HG03565 (cell line): ENCODE results near the gene BPIFB1.

Source experiments
- ATAC-seq: cut with Tn5 transposase; IDR thresholded peaks from one replicate; pipeline ENCODE4 v1.9.1; 2021; ENCODE audit warnings: mild to moderate bottlenecking, moderate library complexity; ENCODE audit not compliant: unreplicated experiment

The BPIFB1 gene

DNA sequence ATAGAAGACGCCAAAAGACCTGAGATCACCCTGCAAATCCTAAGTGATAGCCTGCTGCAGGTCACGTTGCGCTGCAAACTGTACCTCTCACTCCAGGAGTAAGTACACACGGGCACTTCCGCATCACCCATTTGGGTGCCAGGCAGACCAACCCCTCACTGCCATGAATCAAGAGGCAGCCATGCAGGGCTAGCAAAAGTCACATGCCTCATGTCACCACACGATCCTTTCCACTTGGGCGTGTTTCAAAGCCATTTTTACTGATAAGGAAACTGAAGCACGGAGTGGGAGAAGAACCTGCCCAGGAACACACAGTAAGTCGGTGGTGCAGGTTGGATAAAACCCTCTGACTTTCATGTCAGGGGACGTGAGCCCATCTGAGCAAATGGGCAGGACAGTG lies 37.0 kb downstream of the BPIFB1 start:
- no peak for ATAC-seq

GRCh38 chr20:33322456-33322855 lies 39.4 kb downstream of the BPIFB1 start:
- no peak for ATAC-seq

DNA sequence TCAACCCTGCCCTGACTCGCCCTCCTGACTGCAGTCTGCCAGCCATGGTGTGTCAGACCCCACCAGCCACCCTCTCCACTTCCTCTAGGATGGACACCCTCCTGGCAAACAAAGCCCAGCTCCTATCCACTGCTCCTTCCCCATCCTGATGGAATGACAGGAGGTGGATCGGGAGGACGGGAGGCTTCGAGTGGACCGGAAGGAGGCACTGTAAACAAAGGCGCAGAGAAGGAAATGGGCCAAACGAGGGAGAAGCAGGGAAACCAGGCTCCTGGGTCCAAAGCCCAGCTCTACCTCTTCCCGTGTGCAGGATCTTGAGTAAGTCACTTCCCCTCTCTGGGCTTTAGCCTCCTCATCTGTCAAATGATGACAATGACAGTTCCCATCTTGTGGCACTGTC lies 40.2 kb downstream of the BPIFB1 start:
- no peak for ATAC-seq

- no peak for ATAC-seq
Observed at GRCh38 chr20:33325350-33325749, 42.3 kb downstream of the BPIFB1 start.

- ATAC-seq = no peak
Observed at GRCh38 chr20:33328157-33329137, 45.4 kb downstream of the BPIFB1 start.

- ATAC-seq = no peak
Observed at GRCh38 chr20:33332905-33333456, 50.0 kb downstream of the BPIFB1 start.

DNA sequence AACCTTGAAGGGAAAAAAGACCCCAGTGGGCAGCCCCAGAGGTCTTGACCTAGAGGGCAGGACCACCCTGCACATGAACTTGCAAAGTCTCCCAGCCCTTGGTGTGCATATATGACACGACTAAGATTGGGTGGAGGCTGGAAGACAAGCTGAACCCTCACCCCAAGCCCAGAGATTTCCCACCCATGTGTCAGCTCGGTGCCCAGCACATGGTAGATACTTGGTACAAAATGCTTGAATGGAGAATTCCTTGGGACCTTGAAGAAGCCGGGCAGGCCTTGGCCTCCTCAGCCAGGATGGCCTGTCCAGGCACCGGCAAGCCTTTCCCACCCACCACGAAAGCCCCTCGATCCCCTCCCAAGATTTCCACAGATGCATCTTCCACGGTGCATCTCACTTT lies 50.6 kb downstream of the BPIFB1 start:
- no peak for ATAC-seq

GRCh38 chr20:33334111-33334510 lies 51.1 kb downstream of the BPIFB1 start:
- ATAC-seq = no peak

DNA sequence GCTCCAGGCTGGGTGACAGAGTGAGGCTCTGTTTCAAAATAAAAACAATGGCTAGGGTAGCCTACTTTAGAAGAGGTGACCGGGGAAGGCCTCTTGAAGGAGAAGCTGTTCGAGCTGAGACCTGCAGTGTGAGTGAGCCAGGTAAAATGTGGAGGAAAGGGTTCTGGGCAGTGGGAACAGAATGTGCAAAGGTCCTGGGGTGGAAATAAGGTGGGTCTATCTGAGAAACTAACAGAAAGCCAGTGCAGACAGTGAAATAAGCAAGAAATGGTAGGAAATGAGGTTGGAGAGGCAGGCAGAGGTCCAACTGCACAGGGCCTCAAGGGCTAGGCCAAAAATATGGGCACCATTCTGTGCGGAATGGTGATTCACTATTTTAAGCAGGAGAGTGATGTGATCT lies 53.4 kb downstream of the BPIFB1 start:
- ATAC-seq = no peak

DNA sequence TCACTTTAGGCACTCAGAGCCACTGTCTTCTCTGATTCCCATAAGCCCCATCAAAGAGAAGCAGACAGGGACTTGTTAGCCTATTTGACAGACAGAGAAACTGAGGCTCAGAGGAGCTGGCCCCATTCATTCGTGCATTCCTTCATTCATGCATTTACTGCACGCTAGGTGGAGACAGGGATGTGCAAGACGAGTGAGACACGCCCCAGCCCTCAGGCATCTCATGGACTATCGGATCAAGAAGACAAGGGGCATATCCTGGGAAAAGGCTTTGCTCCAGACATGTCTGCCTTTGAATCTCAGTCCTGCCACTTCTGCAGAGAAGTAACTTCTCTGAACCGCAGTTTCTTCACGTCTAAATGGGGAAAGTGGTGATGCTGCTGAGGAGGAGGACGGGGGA lies 54.1 kb downstream of the BPIFB1 start:
- ATAC-seq = no peak

DNA sequence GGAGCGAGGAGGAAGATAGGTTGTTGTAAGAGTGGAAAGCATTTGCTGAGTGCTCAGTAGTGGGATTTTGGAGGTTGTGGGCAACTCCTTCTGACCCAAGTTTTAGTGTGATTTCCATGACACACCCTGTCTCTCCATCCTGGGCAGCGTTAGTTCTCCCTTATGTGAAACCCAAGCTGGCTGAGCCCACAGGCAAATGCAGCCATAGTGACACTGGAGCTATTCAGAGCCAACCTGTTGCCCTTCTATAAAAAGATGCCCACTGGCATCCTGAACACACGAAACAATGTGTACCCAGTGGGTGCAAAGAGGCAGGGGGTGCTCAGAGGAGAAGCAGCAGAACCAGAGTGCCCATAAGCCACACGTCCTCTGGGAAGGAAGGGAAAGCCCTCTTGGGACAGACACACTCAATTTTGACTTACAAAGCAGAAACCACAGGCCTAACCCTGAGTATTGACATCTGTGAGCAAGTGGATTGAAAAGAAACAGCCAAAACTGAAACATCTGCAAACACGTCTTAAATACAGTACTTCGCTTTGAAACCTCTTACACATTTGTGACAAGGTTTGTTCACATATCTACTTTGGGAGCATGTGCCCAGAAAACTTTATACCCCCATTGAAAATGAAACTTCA lies 54.6 kb downstream of the BPIFB1 start:
- no peak for ATAC-seq

DNA sequence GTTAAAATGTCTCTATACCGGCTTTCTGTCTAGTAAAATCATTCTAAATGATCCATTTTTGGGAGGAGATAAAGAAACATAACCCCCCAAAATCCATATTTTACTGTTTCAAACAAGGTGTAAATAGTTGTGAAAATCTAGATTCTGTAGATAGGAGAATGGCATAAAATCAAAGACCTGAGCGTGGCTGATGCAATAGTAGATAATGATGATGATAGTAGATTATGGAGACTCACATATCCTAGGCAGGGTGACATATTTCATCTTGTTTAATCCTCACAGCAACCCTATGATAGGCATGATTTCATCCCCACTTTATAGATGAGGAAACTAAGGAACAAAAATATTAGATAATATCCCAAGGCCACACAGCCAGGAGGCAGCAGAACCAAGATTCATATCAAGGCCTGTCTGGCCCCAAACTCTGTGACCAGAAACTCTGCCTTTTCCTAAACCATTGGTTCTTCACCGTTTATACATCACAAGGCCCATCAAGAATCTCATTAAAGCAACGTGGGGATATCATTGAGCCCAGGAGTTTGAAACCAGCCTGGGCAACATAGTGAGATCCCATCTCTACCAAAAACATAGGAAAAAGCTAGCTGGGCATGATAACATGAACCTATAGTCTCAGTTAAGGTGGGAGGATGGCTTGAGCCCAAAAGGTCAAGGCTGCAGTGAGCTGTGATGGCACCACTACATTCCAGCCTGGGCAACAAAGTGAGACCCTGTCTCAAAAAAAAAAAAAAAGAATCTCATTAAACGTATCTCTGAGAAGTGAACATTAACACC lies 55.6 kb downstream of the BPIFB1 start:
- ATAC-seq = no peak

GRCh38 chr20:33339515-33340058 lies 56.6 kb downstream of the BPIFB1 start:
- ATAC-seq = no peak

- no peak for ATAC-seq
Observed at GRCh38 chr20:33343521-33343920, 60.5 kb downstream of the BPIFB1 start.

GRCh38 chr20:33345342-33345741 lies 62.3 kb downstream of the BPIFB1 start:
- no peak for ATAC-seq

- no peak for ATAC-seq
Observed at GRCh38 chr20:33348136-33348937, 65.3 kb downstream of the BPIFB1 start.

DNA sequence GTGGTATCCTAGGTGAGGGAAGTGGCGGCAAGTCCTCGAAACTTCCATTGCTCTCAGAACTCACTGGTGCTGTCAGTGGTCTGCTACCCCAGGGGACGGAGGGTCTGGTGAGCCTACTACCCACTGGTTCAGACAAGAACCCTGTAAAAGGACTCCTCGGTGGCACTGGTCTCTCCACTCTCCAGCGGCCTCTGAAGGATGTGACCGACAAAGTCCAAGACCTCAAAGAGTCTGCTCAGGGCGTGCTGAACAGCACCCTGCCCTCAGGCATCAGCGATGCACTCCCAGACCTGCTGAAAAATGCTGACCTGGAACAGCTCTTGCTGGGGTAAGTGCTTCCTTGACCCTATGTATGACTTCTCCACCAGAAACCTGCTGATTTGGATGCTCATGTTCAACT lies 66.5 kb downstream of the BPIFB1 start:
- ATAC-seq = no peak

DNA sequence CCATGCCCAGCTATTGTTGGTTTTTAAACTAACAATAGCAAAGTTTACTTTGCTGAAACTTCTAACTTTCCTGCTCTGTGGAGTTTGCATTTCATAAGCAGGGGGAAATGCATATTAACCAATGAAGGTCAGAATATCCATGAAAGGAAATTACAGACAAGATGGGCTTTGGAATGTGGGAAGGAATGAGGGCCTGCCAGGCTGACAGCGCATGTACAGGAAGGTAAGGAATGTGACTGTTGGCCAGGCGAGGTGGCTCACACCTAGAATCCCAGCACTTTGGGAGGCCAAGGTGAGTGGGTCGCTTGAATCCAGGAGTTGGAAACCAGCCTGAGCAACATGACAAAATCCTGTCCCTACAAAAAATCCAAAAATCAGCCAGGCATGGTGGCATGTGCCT lies 68.7 kb downstream of the BPIFB1 start:
- no peak for ATAC-seq

DNA sequence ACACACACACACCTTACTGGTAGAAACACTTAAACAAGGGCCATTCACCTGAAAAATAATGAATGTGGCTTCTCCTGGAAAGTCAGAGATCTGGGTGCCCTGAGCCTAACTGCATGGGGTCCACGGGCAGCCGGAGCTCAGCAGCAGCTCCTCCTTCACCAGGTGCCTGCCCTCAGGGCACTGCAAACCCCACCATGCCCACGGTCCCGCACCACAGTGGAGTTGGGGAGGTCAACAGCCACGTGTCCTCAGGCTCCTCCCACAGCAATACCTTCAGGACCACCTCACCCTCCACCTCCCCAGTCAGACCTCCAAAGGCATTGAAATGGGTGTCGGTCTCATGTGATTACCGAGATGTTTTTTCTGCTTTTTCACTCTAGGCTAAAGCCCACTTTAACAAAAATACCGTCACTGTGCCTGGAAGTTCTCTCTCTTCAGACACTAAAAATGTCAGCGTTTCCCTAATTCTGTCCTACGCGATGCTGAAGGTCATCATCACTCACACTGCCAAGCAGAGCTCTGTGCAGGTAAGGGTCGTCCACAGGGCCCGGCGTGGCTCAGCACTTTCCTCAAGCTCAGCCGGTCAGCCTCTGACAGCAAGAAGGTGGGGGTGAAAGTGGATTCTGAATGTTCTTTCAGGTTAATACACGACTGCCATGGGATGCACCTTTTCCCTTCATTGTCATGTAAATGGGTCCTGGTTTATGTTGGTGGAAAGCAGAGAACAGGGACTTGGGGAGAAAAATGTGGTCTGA lies 69.4 kb downstream of the BPIFB1 start:
- ATAC-seq = no peak
